ENCODE data around the gene WNT8B. TPM values are rescaled to one million over a fixed set of nuclear protein-coding genes. Genes with fewer than 3 reads are reported as not detected.

The WNT8B gene
- total RNA-seq, 1 donor from 2014 or later, result not detected

DNA sequence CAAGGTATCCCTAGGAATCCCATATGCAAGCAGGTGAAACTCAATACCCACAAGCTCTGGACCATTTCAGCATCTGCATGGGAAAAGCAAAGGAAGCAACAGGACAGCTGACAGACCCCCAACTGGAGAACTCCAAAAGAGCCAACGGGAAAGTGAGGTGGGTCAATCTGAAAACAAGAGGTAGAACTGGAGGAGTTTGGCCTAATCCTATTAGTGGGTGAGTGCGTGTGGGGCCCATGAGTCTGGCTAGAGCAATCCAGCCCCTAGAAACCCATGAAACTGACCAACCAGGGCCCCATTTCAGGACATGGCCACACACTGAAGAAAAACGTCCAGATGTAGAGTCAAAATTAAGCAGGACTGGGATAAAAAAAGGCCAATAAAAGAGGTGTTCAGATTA, 26.6 kb upstream of the WNT8B start:
- Mint-ChIP-seq H3K27ac (no peak overlapping the region), H3K4me1 (no peaks in the 10 kb centered on the region), H3K36me3 (ENCODE audit: low read depth) (no peaks in the 10 kb centered on the region), H3K4me3 (no peak overlapping the region), H3K9me3 (no peaks in the 10 kb centered on the region), H3K27me3 (peaks cover 12% of the 10 kb centered on the region)
- POLR2A ChIA-PET, result no interaction called here
- intact Hi-C loops (cut with micrococcal nuclease), result loop anchor here (10.0 kb wide), 1 partner anchor 309 kb away; the partner anchor contains the start of gene PAX2
- ATAC-seq (ENCODE audit: low read depth) (no peak), DNase-seq (no peak)
- CTCF ChIA-PET, result interaction anchor here (0.6 to 1.3 kb wide), 2 partner anchors 82 to 196 kb away, joined by 3 read pairs; no protein-coding TSS in a partner anchor
- TF ChIP-seq, protein P1, sequence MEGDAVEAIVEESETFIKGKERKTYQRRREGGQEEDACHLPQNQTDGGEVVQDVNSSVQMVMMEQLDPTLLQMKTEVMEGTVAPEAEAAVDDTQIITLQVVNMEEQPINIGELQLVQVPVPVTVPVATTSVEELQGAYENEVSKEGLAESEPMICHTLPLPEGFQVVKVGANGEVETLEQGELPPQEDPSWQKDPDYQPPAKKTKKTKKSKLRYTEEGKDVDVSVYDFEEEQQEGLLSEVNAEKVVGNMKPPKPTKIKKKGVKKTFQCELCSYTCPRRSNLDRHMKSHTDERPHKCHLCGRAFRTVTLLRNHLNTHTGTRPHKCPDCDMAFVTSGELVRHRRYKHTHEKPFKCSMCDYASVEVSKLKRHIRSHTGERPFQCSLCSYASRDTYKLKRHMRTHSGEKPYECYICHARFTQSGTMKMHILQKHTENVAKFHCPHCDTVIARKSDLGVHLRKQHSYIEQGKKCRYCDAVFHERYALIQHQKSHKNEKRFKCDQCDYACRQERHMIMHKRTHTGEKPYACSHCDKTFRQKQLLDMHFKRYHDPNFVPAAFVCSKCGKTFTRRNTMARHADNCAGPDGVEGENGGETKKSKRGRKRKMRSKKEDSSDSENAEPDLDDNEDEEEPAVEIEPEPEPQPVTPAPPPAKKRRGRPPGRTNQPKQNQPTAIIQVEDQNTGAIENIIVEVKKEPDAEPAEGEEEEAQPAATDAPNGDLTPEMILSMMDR (IDR thresholded peaks at IDR 0.05), result no peak

DNA sequence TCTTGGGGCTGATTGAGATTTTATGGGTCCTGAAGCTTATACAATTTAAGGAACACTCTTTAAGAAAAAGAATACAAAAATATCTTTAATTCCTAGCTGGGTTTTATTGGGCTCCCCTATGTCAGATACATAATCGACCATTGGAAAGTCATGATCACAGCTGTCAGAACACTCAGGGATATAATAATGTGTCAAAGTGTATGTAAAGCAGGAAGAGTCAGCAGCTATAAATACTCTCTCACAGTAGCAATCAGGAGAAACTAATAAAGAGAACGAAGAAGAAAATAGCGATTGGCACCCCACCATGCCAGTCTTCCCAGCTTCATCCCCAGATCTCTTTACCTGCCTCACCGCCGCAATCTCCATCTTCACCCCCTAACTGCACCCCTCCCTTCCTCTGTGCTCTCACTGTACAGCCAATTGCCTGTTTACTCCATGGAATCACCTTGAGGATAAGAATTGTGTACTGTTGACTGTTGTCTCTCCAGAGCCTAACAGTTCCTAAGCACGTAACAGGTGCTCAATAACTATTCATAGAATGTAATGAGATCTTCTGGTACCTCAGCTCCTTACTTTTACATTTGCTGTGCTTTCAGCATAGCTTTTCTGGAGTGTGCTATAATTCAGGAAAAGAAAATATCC, 24.0 kb upstream of the WNT8B start:
- Mint-ChIP-seq H3K27ac (no peak overlapping the region), H3K9me3 (no peaks in the 10 kb centered on the region), H3K4me3 (no peak overlapping the region), H3K4me1 (no peaks in the 10 kb centered on the region), H3K27me3 (peaks cover 11% of the 10 kb centered on the region), H3K36me3 (ENCODE audit: low read depth) (no peaks in the 10 kb centered on the region)
- CTCF ChIA-PET, result interaction anchor here (0.6 to 1.7 kb wide), 4 partner anchors 9 to 135 kb away, joined by 3 to 4 read pairs (median 4); no protein-coding TSS in a partner anchor
- ATAC-seq (ENCODE audit: low read depth) (no peak), DNase-seq (no peak)
- POLR2A ChIA-PET, result no interaction called here
- intact Hi-C loops (cut with micrococcal nuclease), result loop anchor here (10.0 kb wide), 1 partner anchor 306 kb away; the partner anchor contains the start of gene PAX2
- TF ChIP-seq, protein P1 (IDR thresholded peaks at IDR 0.05), result no peak

DNA sequence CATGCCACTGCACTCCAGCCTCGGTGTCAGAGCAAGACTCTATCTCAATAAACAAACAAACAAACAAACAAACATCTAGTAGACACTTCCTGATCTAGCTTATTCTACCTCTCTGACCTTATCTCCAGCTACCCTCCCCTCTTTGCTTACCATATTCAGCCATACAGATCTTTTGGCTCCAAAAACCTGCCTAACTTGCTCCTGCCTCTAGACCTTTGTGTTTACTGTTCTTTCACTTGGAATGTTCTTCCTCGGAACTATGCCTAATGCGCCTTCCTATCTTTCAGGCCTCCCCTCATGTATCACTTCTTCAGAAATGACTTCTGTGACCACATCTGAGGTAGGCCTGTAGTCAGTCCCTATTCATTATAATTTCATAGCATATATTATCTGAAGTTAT, 20.3 kb upstream of the WNT8B start:
- Mint-ChIP-seq H3K4me1 (no peaks in the 10 kb centered on the region), H3K9me3 (peaks cover 5% of the 10 kb centered on the region), H3K27ac (no peak overlapping the region), H3K4me3 (no peak overlapping the region), H3K36me3 (ENCODE audit: low read depth) (no peaks in the 10 kb centered on the region), H3K27me3 (peaks cover 10% of the 10 kb centered on the region)
- ATAC-seq (ENCODE audit: low read depth), result no peak
- no peak for DNase-seq
- ChIA-PET CTCF (no interaction called here), POLR2A (no interaction called here)
- TF ChIP-seq, protein P1 (IDR thresholded peaks at IDR 0.05), result no peak
- intact Hi-C loops (cut with micrococcal nuclease), result no loop called here

DNA sequence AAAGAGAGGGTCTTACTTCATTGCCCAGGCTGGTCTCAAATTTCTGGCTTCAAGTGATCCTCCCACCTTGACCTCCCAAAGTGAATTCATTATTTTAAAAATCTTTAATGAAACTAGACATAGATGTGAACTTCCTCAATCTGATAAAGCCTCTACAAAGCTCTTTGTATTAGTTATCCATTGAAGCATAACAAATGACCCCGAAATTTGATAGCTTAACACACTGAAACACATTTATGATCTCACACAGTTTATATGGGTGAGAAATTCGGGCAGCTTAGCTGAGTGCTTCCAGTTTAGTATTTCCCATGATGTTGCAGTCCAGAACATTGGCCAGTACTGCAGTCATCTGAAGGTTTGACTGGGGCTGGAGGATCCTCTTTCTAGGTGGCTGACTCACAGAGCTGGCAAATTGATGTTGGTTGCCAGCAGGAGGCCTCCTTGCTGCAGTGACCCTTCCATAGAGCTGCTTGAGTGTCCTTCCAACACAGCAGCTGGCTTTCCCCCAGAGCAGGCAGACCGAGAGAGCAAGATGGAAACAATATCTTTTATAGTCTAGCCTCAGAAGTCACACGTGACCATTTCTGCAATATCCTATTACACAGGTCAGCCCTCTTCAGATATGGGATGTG, 16.6 kb upstream of the WNT8B start:
- intact Hi-C loops (cut with micrococcal nuclease), result no loop called here
- H3K9me3 Mint-ChIP-seq, result peaks cover 5% of the 10 kb centered on the region
- no peaks in the 10 kb centered on the region for H3K36me3 Mint-ChIP-seq (ENCODE audit: low read depth)
- H3K27ac Mint-ChIP-seq, result no peak overlapping the region
- TF ChIP-seq, protein P1 (IDR thresholded peaks at IDR 0.05), result no peak
- H3K4me3 Mint-ChIP-seq, result no peak overlapping the region
- no peaks in the 10 kb centered on the region for H3K4me1 Mint-ChIP-seq
- no peak for DNase-seq
- POLR2A ChIA-PET, result no interaction called here
- no peak for ATAC-seq (ENCODE audit: low read depth)
- peaks cover 9% of the 10 kb centered on the region for H3K27me3 Mint-ChIP-seq
- CTCF ChIA-PET, result no interaction called here

DNA sequence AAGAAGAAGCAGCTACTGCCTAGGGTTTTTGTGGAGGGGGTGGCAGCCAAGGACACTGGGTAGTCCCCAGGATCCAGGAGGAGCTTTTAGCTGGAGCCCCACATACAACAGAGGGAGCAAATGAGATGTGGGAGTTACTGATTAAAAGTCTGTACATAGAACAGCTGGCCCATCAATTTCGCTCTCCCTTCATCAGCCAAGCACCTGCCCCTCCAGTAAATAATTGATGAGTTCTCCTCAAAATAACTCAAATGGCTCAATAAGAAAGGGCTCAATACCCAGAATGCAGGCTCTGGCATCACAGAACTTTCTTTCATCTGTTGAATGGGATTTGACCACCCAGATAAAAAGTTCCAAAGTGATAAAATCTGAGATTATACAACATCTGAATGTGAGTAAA, 15.1 kb upstream of the WNT8B start:
- Mint-ChIP-seq H3K9me3 (peaks cover 5% of the 10 kb centered on the region), H3K4me1 (no peaks in the 10 kb centered on the region), H3K4me3 (no peak overlapping the region), H3K36me3 (ENCODE audit: low read depth) (no peaks in the 10 kb centered on the region), H3K27ac (no peak overlapping the region), H3K27me3 (peaks cover 18% of the 10 kb centered on the region)
- no peak for ATAC-seq (ENCODE audit: low read depth)
- TF ChIP-seq, protein P1 (IDR thresholded peaks at IDR 0.05), result no peak
- POLR2A ChIA-PET, result no interaction called here
- intact Hi-C loops (cut with micrococcal nuclease), result no loop called here
- CTCF ChIA-PET, result interaction anchor here (0.6 kb wide), 1 partner anchor 9 kb away, joined by 3 read pairs; no protein-coding TSS in a partner anchor
- no peak for DNase-seq
